HG03060 (cell line): ENCODE data around the gene CLASP1.

Source experiments
- ATAC-seq: cut with Tn5 transposase; IDR thresholded peaks from one replicate; pipeline ENCODE4 v1.9.1; 2021; ENCODE audit warnings: low read depth, moderate number of reproducible peaks; ENCODE audit not compliant: unreplicated experiment

CLASP1 gene

GRCh38 chr2:121519732-121520640, 129.3 kb downstream of the CLASP1 start:
- ATAC-seq, result no peak

DNA sequence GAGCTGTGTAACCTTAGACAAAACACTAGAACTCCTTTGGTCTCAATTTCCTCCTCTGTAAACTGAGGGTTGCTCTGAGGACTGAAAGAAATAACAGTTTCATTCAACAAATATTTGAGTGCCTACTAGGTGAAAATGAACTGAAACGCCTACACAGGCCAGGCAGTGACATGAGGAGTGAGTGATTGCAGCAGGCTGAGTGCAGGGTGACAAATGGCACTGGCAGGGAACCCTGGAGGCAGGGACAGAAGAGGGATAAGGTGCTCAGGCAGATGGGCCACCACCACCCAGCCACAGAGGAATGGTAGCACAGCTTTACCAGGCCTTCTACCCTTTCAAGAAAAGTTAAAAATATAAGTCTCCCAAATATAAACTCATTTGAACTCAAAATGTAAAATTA, 130.1 kb downstream of the CLASP1 start:
- ATAC-seq, result no peak

GRCh38 chr2:121513597-121514333, 135.5 kb downstream of the CLASP1 start:
- ATAC-seq, result no peak

GRCh38 chr2:121510857-121511256, 138.4 kb downstream of the CLASP1 start:
- ATAC-seq, result no peak

- ATAC-seq, result no peak
Measured at GRCh38 chr2:121506621-121507020, 142.6 kb downstream of the CLASP1 start.

- no peak for ATAC-seq
Measured at GRCh38 chr2:121505986-121506586, 143.2 kb downstream of the CLASP1 start.

- no peak for ATAC-seq
Measured at GRCh38 chr2:121505005-121505404, 144.3 kb downstream of the CLASP1 start.

- no peak for ATAC-seq
Measured at GRCh38 chr2:121504316-121504715, 144.9 kb downstream of the CLASP1 start.

GRCh38 chr2:121502781-121503180, 146.5 kb downstream of the CLASP1 start:
- no peak for ATAC-seq

DNA sequence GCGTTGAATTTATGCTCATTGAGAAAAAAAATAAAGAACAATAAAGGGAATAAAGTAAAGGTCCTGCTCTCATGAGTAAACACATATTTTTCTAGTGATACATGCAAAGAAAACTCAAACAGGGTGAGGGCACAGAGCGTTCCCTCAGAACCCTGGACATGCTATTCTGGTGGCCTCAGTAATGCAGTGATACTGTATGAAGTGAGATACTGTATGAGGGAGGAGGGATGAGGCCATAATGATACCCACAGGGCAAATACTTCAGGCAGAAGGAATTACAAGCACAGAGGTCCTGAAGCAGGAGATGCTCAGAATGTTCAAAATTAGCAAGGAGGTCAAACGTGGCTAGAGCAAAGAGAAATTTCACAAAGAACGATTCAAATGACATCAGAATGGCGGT, 147.0 kb downstream of the CLASP1 start:
- ATAC-seq, result no peak

GRCh38 chr2:121501554-121501953, 147.7 kb downstream of the CLASP1 start:
- no peak for ATAC-seq

DNA sequence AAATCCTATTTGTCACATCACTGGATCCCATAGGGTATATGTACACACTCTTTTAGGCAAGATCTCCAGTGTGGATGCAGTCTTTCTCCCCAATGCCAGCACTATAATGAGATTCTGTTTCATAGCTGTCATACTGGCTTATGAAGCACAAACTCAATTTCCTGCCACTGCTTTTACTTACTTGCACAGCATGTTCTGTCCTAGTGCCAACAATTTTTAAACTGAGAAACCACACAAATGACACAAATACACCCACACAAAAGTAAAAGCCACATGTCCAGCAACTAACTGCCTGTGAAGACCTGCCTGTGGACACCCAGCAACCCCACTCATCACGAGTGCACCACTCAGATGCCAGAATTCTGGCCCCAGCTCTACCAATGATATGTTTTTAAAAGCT, 148.2 kb downstream of the CLASP1 start:
- ATAC-seq, result no peak

GRCh38 chr2:121498731-121499130, 150.5 kb downstream of the CLASP1 start:
- no peak for ATAC-seq

- ATAC-seq, result no peak
Measured at GRCh38 chr2:121492409-121492808, 156.9 kb downstream of the CLASP1 start.

GRCh38 chr2:121491518-121491917, 157.7 kb downstream of the CLASP1 start:
- ATAC-seq, result no peak

DNA sequence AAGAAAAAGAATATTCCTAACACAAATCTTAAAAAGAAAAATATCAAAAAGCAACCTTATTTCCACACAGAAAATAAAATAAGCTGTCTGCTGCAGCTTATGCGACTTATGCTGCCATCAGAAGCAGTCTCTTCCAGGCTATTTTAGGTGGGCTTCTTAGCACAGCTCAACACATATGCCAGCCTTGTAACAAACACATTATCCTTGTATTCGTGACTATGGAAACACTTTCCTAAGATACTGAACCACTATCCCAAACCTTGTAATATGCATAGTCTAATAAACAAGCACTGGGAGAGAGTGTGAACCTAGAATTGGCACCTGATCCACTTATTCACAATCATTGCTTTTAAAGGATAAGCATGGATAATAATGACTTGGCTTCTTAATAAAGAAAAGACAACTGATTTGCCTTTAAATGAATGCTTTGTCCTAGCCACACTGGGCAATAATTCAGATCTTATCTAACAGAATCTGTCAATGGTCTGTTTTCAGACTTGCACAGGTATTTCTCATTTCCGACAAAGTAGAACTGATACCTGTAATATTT, 158.6 kb downstream of the CLASP1 start:
- no peak for ATAC-seq

DNA sequence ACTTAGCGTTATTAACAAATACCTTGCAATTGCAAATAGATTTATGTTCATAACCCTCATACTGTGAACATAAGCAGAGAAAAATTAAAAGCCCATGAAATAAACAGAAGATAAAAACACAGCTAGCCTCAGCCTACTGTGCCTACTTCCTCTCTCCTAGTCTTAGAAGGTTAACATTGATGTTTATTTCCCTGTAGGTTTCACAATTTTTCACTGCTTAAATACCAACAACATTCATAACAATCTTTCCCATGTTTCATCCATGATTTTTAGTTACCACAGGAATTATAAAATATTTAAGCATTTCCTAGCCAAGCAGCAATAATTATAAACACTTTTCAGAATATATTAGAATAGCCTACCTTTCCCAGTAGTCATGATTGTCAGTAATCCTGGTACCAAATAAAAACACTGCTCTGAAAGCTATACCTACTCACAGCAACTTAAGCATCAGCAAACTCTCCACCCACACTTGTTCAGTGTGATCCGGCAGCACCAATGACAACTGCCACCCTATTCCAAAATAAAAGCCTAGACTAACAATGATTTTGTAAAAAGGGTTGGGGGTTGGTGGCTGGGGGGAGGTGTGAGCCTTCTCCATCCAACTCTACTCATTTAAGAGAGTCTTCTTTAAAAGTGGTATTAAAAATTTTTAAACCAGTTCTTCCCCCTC, 159.2 kb downstream of the CLASP1 start:
- no peak for ATAC-seq

DNA sequence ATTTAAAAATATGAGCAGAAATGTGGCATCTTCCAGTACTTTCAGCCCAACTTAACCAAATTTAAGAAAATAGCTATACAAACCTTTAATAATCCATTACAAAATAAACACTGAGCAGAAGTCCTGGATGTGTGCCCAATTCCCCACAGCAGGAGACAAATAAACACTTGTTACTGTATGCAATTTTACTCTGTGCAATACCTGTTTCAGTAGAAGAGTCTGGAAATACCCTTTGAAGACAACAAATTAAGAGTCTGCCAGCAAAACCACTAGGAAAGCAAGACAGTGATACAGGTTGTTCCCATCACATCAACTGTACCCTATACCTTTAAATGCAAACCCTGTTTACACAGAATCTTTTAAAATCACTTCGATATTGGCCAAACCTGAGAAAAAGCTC, 160.0 kb downstream of the CLASP1 start:
- no peak for ATAC-seq

DNA sequence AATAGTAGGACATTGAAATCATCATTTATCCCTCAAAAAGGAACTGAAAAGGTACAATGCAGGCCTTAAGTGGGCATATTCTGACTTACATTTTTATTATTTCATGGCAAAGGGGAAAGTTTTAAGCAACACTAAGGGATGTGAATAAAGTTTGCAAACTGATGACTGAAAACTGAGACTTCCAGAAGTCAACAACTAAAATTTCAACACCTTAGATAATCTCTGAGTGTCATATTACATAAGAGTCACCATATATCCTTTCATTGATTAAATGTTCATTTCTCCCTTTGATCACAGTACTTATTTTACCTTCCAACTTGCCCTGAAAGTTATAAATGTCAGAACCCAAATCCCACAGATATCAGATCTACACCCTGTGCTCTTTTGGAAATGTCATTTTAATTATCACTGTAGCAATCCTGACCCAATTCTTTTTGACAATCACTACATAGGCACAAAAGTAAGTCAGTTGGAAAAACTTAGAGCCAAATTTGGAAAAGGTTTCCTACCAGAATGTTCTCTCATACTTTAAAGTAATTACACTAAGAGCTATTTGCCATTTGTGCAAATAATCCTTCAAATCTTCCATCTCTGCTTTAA, 163.0 kb downstream of the CLASP1 start:
- ATAC-seq, result no peak

GRCh38 chr2:121485039-121485438, 164.2 kb downstream of the CLASP1 start:
- no peak for ATAC-seq
